ENCODE results near the gene CLMN. TPM values are rescaled to one million over a fixed set of nuclear protein-coding genes. Genes with fewer than 3 reads are reported as not detected.

The CLMN gene
- total and polyA plus RNA-seq, 2 experiments from 2014 or later = 3.2 to 5.7 TPM

- ATAC-seq = no peak
- H2AFZ ChIP-seq = no peak overlapping the region
- Mint-ChIP-seq H3K27me3 (ENCODE audit: insufficient read depth, low read depth, poor library complexity) (no peaks in the 10 kb centered on the region), H3K9me3 (peaks cover 9% of the 10 kb centered on the region; the same call in 2 of the 3 replicates), H3K4me1 (peaks cover 27% of the 10 kb centered on the region), H3K27ac (no peak overlapping the region), H3K4me3 (no peak overlapping the region), H3K36me3 (ENCODE audit: low read depth) (peaks cover 8% of the 10 kb centered on the region)
- peaks cover 8% of the 10 kb centered on the region for H3K4me1 ChIP-seq (ENCODE audit: insufficient read depth)
- peaks cover 2% of the 10 kb centered on the region; the same call in 1 of the 2 replicates for H3K36me3 ChIP-seq (ENCODE audit: insufficient read depth)
- DNase-seq (ENCODE audit: low spot score) = no peak
- H3K9me2 ChIP-seq (ENCODE audit: insufficient read depth) = no peaks in the 10 kb centered on the region
- H4K20me1 ChIP-seq (replicated peaks; ENCODE audit: insufficient read depth) = no peaks in the 10 kb centered on the region
- H3K27ac ChIP-seq (ENCODE audit: low read depth) = no peak overlapping the region
- no peaks in the 10 kb centered on the region for H3K79me2 ChIP-seq (replicated peaks; ENCODE audit: insufficient read depth)
- no peaks in the 10 kb centered on the region for H3K27me3 ChIP-seq (ENCODE audit: insufficient read depth)
- no peak overlapping the region for H3K4me2 ChIP-seq
- H3K4me3 ChIP-seq = no peak overlapping the region
- no peaks in the 10 kb centered on the region for H3F3A ChIP-seq (replicated peaks; ENCODE audit: low read depth)
- TF ChIP-seq ETS1 (IDR thresholded peaks at IDR 0.05) = no peak
- TF ChIP-seq, protein P1, sequence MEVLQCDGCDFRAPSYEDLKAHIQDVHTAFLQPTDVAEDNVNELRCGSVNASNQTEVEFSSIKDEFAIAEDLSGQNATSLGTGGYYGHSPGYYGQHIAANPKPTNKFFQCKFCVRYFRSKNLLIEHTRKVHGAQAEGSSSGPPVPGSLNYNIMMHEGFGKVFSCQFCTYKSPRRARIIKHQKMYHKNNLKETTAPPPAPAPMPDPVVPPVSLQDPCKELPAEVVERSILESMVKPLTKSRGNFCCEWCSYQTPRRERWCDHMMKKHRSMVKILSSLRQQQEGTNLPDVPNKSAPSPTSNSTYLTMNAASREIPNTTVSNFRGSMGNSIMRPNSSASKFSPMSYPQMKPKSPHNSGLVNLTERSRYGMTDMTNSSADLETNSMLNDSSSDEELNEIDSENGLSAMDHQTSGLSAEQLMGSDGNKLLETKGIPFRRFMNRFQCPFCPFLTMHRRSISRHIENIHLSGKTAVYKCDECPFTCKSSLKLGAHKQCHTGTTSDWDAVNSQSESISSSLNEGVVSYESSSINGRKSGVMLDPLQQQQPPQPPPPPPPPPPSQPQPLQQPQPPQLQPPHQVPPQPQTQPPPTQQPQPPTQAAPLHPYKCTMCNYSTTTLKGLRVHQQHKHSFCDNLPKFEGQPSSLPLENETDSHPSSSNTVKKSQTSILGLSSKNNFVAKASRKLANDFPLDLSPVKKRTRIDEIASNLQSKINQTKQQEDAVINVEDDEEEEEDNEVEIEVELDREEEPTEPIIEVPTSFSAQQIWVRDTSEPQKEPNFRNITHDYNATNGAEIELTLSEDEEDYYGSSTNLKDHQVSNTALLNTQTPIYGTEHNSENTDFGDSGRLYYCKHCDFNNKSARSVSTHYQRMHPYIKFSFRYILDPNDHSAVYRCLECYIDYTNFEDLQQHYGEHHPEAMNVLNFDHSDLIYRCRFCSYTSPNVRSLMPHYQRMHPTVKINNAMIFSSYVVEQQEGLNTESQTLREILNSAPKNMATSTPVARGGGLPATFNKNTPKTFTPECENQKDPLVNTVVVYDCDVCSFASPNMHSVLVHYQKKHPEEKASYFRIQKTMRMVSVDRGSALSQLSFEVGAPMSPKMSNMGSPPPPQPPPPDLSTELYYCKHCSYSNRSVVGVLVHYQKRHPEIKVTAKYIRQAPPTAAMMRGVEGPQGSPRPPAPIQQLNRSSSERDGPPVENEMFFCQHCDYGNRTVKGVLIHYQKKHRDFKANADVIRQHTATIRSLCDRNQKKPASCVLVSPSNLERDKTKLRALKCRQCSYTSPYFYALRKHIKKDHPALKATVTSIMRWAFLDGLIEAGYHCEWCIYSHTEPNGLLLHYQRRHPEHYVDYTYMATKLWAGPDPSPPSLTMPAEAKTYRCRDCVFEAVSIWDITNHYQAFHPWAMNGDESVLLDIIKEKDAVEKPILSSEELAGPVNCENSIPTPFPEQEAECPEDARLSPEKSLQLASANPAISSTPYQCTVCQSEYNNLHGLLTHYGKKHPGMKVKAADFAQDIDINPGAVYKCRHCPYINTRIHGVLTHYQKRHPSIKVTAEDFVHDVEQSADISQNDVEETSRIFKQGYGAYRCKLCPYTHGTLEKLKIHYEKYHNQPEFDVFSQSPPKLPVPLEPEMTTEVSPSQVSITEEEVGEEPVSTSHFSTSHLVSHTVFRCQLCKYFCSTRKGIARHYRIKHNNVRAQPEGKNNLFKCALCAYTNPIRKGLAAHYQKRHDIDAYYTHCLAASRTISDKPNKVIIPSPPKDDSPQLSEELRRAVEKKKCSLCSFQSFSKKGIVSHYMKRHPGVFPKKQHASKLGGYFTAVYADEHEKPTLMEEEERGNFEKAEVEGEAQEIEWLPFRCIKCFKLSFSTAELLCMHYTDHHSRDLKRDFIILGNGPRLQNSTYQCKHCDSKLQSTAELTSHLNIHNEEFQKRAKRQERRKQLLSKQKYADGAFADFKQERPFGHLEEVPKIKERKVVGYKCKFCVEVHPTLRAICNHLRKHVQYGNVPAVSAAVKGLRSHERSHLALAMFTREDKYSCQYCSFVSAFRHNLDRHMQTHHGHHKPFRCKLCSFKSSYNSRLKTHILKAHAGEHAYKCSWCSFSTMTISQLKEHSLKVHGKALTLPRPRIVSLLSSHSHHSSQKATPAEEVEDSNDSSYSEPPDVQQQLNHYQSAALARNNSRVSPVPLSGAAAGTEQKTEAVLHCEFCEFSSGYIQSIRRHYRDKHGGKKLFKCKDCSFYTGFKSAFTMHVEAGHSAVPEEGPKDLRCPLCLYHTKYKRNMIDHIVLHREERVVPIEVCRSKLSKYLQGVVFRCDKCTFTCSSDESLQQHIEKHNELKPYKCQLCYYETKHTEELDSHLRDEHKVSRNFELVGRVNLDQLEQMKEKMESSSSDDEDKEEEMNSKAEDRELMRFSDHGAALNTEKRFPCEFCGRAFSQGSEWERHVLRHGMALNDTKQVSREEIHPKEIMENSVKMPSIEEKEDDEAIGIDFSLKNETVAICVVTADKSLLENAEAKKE (CRISPR knock-in tag; IDR thresholded peaks at IDR 0.05) = no peak
- TF ChIP-seq STAT1 (IDR thresholded peaks at IDR 0.05; ENCODE audit: unreplicated experiment) = no peak
- TF ChIP-seq REST (IDR thresholded peaks at IDR 0.05; ENCODE audit: unreplicated experiment) = no peak
- TF ChIP-seq, protein P2, sequence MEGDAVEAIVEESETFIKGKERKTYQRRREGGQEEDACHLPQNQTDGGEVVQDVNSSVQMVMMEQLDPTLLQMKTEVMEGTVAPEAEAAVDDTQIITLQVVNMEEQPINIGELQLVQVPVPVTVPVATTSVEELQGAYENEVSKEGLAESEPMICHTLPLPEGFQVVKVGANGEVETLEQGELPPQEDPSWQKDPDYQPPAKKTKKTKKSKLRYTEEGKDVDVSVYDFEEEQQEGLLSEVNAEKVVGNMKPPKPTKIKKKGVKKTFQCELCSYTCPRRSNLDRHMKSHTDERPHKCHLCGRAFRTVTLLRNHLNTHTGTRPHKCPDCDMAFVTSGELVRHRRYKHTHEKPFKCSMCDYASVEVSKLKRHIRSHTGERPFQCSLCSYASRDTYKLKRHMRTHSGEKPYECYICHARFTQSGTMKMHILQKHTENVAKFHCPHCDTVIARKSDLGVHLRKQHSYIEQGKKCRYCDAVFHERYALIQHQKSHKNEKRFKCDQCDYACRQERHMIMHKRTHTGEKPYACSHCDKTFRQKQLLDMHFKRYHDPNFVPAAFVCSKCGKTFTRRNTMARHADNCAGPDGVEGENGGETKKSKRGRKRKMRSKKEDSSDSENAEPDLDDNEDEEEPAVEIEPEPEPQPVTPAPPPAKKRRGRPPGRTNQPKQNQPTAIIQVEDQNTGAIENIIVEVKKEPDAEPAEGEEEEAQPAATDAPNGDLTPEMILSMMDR (conservative IDR thresholded peaks at IDR 0.05; ENCODE audit: low read depth in 2 of 2) = no peak
- no peak for TF ChIP-seq EZH2phosphoT487 (IDR thresholded peaks at IDR 0.05; ENCODE audit: unreplicated experiment)
- TF ChIP-seq ZNF331 (CRISPR knock-in tag; IDR thresholded peaks at IDR 0.05; ENCODE audit: low read depth) = no peak
- no peak for TF ChIP-seq POLR2AphosphoS5 (IDR thresholded peaks at IDR 0.05; ENCODE audit: low read depth)
These were observed 136.6 kb downstream of the CLMN start for GRCh38 chr14:95183082-95183481.
